ENCODE measurements around the gene STK24. TPM values are rescaled to one million over a fixed set of nuclear protein-coding genes. Genes with fewer than 3 reads are reported as not detected.

The STK24 gene
- total RNA-seq, 1 donor from 2014 or later = 139 TPM

GRCh38 chr13:98549006-98549727, 27.7 kb downstream of the STK24 start:
- Mint-ChIP-seq H3K4me1 (ENCODE audit: unreplicated experiment) (peaks cover 75% of the 10 kb centered on the region), H3K27me3 (ENCODE audit: unreplicated experiment) (no peaks in the 10 kb centered on the region), H3K4me3 (ENCODE audit: unreplicated experiment) (no peak overlapping the region), H3K36me3 (ENCODE audit: unreplicated experiment) (peaks cover 24% of the 10 kb centered on the region), H3K9me3 (ENCODE audit: unreplicated experiment) (no peaks in the 10 kb centered on the region), H3K27ac (ENCODE audit: unreplicated experiment) (peak overlapping the region; percentile 76)
- no peak for TF ChIP-seq CTCF (IDR thresholded peaks at IDR 0.05)
- DNase-seq (ENCODE audit: extremely low spot score, unreplicated experiment) = no peak

- no peak overlapping the region for H3K4me3 Mint-ChIP-seq (ENCODE audit: unreplicated experiment)
- peaks cover 75% of the 10 kb centered on the region for H3K4me1 Mint-ChIP-seq (ENCODE audit: unreplicated experiment)
- peak overlapping the region; percentile 76 for H3K27ac Mint-ChIP-seq (ENCODE audit: unreplicated experiment)
- peaks cover 23% of the 10 kb centered on the region for H3K36me3 Mint-ChIP-seq (ENCODE audit: unreplicated experiment)
- H3K27me3 Mint-ChIP-seq (ENCODE audit: unreplicated experiment) = no peaks in the 10 kb centered on the region
- H3K9me3 Mint-ChIP-seq (ENCODE audit: unreplicated experiment) = no peaks in the 10 kb centered on the region
- DNase-seq (ENCODE audit: extremely low spot score, unreplicated experiment) = no peak
- no peak for TF ChIP-seq CTCF (IDR thresholded peaks at IDR 0.05)
These were observed 28.7 kb downstream of the STK24 start for GRCh38 chr13:98548230-98548629.

- TF ChIP-seq CTCF (IDR thresholded peaks at IDR 0.05) = no peak
- peaks cover 23% of the 10 kb centered on the region for H3K36me3 Mint-ChIP-seq (ENCODE audit: unreplicated experiment)
- no peaks in the 10 kb centered on the region for H3K27me3 Mint-ChIP-seq (ENCODE audit: unreplicated experiment)
- H3K9me3 Mint-ChIP-seq (ENCODE audit: unreplicated experiment) = no peaks in the 10 kb centered on the region
- peaks cover 80% of the 10 kb centered on the region for H3K4me1 Mint-ChIP-seq (ENCODE audit: unreplicated experiment)
- H3K27ac Mint-ChIP-seq (ENCODE audit: unreplicated experiment) = peak overlapping the region; percentile 76
- no peak for DNase-seq (ENCODE audit: extremely low spot score, unreplicated experiment)
- no peak overlapping the region for H3K4me3 Mint-ChIP-seq (ENCODE audit: unreplicated experiment)
These were observed 29.5 kb downstream of the STK24 start for GRCh38 chr13:98547455-98547854.

GRCh38 chr13:98546402-98546801, 30.5 kb downstream of the STK24 start:
- H3K4me3 Mint-ChIP-seq (ENCODE audit: unreplicated experiment) = no peak overlapping the region
- H3K9me3 Mint-ChIP-seq (ENCODE audit: unreplicated experiment) = no peaks in the 10 kb centered on the region
- H3K36me3 Mint-ChIP-seq (ENCODE audit: unreplicated experiment) = peaks cover 21% of the 10 kb centered on the region
- peak overlapping the region; percentile 39 for H3K27ac Mint-ChIP-seq (ENCODE audit: unreplicated experiment)
- DNase-seq (ENCODE audit: extremely low spot score, unreplicated experiment) = no peak
- peaks cover 81% of the 10 kb centered on the region for H3K4me1 Mint-ChIP-seq (ENCODE audit: unreplicated experiment)
- H3K27me3 Mint-ChIP-seq (ENCODE audit: unreplicated experiment) = no peaks in the 10 kb centered on the region
- no peak for TF ChIP-seq CTCF (IDR thresholded peaks at IDR 0.05)

- no peaks in the 10 kb centered on the region for H3K9me3 Mint-ChIP-seq (ENCODE audit: unreplicated experiment)
- H3K4me3 Mint-ChIP-seq (ENCODE audit: unreplicated experiment) = peak overlapping the region; percentile 48
- DNase-seq (ENCODE audit: extremely low spot score, unreplicated experiment) = no peak
- H3K27ac Mint-ChIP-seq (ENCODE audit: unreplicated experiment) = peak overlapping the region; percentile 78
- peaks cover 11% of the 10 kb centered on the region for H3K36me3 Mint-ChIP-seq (ENCODE audit: unreplicated experiment)
- no peaks in the 10 kb centered on the region for H3K27me3 Mint-ChIP-seq (ENCODE audit: unreplicated experiment)
- H3K4me1 Mint-ChIP-seq (ENCODE audit: unreplicated experiment) = peaks cover 93% of the 10 kb centered on the region
- TF ChIP-seq CTCF (IDR thresholded peaks at IDR 0.05) = no peak
These were observed 32.7 kb downstream of the STK24 start for GRCh38 chr13:98544104-98544710.

All from osteocyte (in vitro differentiated cells).